ENCODE measurements around the gene CRACDL.

GRCh38 chr2:98908931-98909316 is 27.1 kb downstream of the CRACDL start:
- TF ChIP-seq CTCF (IDR thresholded peaks at IDR 0.05): no peak
- no peak for TF ChIP-seq GABPA (IDR thresholded peaks at IDR 0.05; ENCODE audit: low read depth)
- no peak for TF ChIP-seq SIN3A (IDR thresholded peaks at IDR 0.05; ENCODE audit: borderline replicate concordance, low read depth, low read length)
- TF ChIP-seq POLR2AphosphoS5 (IDR thresholded peaks at IDR 0.05; ENCODE audit: low read depth, low read length): no peak

Measured in SK-N-SH (cell line).